AML-193 (cell line): ENCODE measurements around the gene DLG2.

Source experiments
- DNase-seq, 2 experiments: peaks; one replicate each; lab custom pipeline; 2025; lab: John Stamatoyannopoulos, UW

Gene DLG2

DNA sequence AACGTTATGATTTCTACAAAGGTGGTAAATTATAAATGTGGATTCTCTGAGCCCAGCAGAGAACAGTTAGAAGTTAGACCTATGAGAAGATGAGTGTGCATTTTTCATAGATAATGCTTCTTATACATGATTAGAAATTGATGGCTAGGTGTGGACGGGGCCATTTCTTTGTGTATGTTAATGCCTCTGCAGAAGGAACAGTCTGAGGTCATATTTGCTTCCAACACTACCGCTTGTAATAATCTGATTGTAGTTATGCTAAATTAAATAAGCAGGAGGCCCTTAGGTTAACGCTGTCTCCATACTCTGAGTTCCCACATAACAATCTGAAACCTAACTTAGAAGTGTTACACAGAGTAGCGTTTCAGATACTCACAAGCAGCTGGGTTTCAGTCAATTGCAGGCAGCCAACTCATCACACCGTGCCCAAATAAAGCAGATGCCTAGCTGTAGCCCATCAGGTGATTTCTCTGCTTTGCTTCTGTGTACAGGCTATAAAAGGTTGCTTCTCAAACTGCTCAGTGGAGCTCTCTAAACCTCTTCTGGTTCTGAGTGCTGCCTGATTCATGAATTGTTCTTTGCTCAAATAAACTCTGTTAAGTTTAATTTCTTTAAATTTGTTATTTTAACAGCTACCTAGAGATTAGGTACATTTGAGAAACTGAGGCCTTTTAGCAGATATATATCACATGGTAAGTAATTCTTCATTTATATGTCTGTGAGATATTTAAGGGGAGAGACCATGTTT lies 1702.2 kb downstream of the DLG2 start:
- DNase-seq, result no peak

DNA sequence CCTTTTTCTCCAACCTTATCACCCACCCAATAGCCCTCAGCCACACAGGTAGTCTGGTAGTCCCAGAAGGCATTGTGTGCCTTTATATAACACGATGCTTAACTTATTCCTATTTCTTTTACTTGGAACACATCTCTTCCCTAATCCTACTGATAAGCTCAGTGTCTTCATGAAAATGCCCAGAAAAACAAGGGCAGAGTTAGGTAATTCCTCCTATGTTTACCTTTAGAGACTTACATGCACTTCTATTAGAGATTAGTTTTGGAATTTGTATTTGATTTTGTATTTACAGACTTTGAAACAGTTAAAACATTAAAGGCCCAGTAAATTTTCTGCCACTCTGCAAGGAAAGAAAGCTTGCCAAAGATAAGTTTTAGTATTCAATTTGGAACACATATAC lies 1703.2 kb downstream of the DLG2 start:
- DNase-seq, result no peak

DNA sequence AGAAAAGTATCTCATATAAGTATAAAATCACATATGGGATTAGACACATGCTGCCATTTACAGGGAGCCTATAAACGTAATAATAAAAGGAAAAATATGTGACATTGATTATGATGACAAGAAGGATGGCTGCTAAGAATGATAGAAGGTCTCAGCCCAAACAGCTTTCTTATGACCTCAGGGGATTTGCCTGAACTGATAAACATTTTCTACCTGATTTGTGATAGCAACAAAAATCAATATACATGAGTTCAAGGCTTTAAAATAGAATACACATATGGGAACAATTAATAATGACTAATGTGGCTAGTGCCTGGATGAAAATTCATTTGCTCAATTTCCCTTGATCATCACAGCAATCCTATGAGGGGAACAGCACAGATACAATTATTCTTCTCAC lies 1704.2 kb downstream of the DLG2 start:
- DNase-seq, result no peak

DNA sequence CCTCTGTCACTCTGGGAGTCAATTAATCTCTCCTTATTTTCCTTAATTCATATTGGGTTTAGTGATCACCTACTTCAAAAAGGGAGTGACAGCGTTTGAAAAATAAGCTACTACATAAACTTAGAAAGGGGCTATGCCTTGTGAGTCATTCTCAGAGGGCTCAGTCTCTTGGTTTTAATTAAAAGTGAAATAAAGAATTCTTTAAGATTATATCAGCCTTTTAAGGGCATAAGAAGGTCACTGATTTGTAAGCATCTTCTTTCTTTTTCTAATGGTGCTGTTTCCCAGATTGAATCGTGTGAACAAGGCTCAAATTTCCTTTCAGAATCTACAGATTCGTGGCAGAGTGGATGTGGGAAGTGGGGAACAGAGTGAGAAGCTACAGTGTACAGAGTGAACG lies 1704.8 kb downstream of the DLG2 start:
- no peak for DNase-seq

DNA sequence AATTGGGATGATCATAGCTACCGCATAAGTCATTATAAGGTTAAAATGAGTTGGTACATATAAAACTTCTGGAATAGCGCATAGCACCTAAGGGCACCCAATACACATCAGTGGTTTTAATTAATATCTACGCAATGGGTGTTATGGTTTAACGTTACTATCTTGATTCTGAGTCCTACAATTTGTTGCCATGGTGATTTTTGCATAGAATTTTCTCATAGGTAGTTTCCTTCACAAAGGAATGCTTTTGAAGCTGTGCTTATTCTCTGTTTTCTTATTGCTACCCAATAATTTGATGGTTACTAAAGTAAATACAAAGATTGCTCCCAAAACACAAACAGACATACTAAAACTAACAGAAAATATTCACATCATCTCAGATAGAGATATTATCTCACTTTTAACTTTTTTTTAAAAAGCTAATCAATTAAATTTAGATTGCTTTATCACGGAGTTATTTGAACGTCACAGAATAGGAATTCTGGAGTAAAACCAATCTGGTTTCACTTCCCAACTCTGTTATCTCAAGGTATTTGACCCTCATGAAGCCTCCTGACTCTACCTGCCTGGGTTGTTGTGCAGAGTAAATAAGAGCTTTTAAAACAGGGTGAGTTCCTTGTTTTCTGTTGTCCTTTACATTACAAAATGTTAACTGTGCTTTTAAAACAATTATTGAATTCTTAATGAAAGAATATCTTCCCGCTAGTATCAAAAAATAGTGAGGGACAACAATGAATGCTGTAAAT lies 1705.5 kb downstream of the DLG2 start:
- no peak for DNase-seq

DNA sequence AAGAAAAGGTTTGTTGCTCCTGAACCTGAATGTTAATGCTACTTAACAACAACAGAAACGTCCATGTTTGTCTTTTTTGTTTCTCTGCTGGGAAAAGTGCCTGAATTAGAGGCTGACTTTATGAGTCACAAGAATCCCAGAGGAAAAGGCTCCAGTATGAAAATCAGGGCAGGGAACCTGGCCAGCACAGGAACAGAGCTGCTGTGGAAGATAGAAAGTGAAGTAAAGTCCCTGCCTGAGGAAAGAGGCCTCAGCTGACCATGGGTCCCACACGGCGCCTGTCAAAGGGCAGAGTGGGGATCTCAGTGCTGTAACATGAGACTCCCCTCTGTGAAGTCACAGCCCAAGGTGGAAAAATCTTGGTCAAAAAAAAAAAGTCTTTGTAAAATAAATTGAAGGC lies 1708.7 kb downstream of the DLG2 start:
- DNase-seq, result no peak

DNA sequence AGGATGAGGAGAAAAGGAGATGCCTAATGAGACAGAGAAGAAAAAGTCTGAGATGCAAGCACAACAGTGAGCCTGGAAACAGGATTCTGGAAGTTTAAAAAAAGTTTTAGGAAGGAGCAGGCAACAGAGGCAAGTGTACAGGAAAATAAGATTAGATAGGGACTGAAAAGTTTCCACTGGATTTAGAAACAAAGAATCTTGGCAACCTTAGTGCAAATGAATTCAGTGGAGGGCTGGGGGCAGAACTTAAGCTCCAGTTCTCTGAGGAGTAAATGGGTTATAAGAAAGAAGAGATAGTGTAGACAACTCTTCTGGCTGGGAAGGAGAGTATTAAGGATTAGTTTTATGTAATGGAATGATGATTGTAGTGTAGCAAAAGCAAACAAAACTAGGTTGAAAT lies 1712.1 kb downstream of the DLG2 start:
- no peak for DNase-seq

DNA sequence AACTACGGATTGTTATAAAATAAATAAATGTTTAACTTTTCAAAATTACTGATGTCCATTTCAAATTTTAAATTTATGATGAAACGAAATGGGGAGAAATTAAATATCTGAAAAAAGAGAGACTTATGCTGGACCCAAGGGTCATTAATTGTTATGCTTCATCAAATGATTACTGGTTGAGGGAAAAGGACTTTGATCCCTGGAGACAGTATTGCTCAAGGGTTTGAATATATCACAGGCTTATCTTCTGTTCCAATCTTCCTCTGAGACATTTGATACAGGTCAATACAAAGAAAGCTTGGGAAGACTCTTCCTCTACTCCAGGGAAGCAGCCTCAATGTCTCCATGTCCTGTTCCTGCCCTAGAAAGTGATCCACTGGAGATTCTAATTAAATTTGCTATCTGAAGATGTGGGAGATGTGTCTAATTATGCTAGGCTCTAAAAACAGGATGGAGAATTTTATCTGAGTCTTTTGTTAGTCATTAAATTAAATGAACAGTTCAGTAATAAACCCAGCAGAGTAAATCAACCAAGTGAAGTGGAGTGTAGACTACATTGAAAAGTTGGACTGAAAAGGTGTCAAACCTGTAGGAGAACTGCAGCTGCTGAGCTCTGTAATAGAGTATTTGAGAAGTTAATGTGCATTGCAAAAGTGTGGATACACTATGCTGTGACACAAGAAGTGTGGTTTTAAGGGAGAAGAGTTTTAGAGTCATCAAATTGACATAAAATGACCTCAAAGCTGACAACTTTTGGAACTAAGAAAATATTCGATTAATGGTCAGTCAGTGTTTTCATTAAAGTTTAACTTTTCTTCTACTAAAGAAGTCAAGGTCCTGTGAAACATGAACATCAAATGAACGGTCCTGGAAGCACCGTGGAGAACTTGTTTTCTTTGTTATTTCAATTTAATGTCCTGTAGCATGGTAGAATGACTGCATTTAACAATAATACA lies 1717.3 kb downstream of the DLG2 start:
- no peak for DNase-seq

DNA sequence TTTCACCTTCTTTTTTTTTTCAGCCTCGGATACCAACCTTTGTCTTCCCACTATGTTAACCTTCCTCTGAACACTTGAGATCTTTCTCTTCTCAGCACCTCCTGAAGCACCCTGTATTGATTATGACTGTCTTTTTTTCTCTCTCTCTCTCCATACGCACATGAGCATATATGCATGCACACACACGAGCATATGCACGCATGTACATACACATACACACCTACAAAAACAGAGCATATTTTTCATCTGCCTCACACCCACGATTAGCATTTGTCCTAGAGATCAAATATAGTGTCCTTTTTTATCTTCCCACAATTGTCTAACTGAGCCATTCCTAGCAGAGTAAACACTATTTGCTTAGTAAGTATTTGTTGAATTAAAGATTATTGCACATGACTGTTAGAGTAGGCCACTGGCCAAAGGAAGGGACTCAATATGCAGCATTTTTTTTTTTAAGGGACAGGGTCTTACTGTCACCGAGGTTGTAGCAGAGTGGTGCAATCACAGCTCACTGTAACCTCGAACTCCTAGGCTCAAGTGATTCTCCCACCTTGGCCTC lies 1718.8 kb downstream of the DLG2 start:
- no peak for DNase-seq

DNA sequence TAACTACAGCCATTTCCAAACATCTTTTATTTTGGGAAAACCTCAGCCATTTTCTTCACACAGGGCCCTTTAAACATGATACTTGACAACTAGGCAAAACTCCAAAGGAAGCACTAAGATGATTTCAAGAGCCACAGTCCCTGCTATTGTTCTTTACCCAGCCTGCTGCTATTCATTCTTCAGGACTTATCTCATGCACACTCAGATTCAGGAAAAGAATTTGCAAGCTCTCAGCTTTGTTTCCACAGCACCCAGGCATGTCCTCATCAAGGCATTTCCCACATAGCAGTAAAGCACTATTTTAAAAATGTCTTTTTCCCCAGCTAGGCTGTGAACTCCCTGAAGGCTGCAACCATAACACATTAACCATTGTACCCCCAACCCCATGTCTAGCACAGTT lies 1731.6 kb downstream of the DLG2 start:
- no peak for DNase-seq

DNA sequence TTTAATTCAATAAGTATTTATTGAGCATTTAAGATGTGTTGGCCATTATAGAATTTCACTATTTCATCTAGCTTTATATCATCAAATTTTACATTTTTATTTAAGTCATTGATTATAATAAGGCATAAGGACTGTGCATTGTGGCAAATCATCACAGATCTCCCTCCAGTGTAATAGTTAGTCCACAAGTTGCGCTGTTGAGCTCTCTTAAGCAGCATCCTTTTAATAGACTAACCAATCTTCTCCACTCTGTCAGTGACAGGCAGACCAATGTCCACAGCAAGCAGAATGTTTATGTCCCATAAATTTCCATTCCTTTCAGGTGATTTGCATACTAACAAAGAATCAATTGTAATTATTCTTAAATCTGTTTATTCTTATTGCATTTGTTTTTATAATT lies 1745.7 kb downstream of the DLG2 start:
- DNase-seq, result no peak

DNA sequence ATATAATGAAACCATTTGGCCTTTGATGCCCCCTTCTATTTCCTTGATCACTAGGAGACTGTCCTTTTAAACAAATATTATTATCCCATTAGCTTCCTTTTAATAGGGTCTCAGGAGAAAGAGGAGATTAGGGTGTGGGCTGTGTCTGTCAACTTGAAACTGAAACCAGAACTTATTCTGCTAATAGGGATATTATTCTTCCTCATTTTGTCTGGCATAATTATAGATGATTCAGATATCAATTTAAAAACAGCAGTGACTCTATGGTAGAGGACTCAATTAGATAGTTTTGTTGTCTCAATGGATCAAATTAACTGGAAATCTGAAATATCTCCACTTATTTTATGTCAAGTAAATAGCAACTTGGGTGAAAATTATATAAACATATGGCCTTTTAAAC lies 1756.1 kb downstream of the DLG2 start:
- DNase-seq, result no peak

DNA sequence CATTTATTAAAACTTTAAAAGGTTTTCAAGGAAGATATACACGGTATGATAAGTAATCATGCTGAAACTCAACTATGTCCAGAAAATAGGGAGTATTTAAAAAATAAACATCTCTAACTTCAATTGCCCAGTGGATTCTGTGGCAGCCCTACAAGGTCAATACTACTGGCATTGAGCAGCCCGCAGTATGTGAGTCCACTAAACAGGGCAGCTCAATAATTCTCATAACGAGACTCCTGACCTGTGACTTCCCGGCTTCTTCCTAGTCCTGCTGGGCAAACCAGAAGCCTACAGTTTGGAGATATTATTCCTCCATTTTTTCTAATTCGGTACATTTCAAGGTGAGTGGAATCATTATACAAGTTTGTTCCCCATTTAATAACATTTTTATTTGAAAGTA lies 1760.5 kb downstream of the DLG2 start:
- no peak for DNase-seq

DNA sequence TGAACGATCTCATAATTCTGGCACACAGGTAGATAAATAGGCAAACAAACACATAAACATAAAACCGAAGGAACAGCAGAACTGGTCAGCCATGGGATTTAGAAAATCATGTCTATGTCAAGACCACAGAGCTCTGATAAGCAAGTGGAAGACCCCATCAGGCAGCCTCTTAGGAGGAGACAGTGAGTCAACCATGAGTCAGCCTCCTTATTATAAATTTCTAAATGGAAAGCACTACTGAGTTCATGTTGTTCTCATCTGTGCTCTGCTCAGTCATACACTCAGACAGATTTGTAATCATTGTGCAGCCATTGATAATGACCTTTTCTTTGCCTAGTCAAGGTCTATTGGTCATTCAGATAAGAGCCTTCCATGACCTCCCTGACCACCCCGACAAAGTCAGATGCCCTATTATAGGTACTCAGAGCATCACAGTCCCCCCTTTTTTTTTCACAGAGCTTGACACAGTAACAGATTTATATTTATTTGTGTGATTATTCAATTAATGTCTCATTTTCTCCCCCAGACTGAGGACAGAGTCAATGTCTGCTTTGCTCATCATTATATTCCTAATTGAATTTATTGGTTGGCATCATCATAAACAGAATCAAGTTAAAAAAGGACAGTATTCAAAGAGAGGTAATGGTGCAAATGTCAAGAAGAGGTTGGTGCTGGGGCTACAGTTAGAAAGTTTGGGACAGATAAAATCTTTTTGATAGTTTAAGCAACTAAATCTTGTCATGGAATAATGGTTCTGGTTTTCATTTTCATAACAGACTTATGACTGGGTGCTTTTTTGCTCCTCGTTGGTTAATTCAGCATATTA lies 1761.3 kb downstream of the DLG2 start:
- DNase-seq, result no peak

DNA sequence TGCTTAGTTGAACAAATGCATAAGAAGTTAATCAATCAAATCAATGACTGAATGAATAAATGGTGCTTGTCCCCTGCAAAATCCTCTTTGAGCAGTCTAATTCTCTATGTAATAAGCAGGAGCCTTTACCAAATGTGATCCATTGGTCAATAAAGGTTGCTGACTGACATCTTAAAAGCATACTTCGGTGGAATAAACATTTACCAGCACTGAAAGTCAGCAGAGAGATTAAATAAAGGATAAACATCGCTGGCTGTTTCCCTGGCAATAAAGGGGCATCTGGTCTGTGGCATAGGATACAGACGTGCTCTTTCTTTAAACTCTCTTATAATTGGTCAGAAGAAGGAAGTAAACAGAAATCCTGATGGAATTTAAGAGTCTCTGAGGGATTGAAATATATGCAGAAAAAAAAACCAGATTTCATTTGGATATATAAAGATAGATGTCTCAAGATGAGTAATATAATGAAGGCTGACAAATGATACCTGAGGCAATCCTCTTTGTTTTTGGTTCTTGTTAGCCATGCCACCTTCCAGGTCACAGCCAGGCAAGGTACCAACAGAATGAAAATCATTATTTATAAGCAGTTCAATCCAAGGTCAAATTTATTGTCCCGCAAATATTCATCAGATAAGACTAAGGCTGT lies 1762.6 kb downstream of the DLG2 start:
- no peak for DNase-seq

DNA sequence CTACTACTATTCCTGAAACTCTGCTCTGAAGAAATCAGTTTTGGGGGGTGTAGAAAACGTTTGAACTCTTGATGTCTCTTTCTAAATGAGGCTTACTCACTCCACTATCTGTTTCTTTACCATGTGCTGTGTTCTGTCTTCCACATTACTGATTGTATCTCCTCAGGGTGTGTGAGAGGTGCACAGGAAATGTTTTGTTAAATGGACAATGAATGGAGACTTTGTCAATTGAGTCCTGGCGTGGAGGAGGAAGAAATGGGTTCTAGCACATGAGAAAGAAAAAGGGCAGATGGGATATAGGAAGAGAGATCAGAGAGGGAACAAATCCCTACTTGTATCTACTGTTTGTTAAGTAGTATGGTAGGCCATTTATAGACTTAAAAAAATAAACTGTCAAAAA lies 1763.9 kb downstream of the DLG2 start:
- DNase-seq, result no peak

DNA sequence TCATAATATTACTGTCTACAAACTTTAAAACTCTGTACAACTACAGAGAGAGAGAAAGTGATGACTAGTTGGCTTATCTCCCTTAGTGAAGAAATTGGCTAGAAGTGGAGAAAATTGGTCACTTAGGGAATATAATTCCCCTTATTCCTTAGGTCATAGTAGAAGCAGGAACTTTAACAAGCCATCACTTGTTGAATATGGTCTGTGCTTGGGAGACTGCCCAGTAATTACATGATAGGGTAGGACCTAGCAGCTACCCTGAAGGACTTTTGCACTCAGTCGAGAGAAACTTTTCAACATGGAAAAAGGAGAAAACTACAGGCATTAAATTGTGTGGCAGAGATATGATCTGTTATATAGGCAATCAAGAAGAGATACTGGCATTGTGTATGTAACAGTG lies 1764.5 kb downstream of the DLG2 start:
- no peak for DNase-seq

DNA sequence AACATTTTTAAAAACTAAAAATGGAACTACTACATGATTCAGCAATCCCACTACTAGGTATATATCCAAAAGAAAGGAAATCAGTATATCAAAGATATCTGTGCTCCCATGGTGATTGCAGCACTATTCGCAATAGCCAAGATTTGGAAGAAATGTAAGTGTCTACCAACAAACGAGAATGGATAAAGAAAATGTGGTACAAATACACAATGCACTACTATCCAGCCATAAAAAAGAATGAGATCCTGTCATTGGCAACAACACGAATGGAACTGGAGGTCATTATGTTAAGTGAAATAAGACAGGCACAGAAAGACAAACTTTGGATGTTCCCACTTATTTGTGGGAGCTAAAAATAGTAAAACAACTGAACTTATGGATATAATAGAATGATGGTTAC lies 1765.1 kb downstream of the DLG2 start:
- no peak for DNase-seq

DNA sequence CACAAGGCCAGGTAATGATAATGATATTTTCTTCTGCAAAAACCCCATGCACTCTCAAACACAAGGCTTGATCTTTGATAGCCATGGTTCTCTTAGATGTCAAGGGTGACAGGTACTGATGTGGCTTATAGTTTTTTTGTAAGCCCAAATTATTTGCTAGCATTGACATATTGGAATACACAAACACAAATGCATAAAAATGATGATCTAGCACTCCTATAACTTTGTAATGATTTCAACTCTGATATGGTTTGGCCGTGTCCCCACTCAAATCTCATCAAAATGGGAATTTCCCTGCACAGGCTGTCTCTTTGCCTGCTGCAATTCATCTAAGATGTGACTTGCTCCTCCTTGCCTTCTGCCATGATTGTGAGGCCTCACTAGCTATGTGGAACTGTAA lies 1768.5 kb downstream of the DLG2 start:
- no peak for DNase-seq

DNA sequence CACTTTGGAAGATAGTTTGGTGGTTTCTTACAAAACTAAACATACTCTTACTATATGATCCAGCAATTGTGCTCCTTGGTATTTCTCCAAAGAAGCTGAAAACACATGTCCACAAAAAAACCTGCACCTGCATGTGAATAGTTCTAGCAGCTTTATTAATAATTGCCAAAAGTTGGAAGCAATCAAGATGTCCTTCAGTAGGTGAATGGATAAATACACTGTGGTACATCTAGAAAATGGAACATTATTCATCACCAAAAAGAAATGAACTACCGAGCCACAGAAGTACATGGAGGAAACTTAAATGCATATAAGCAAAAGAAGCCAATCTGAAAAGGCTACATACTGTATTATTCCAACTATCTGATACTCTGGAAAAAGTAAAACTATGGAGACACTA lies 1771.9 kb downstream of the DLG2 start:
- DNase-seq, result no peak
